Osteocyte (in vitro differentiated cells): ENCODE data around the gene GSTO2. TPM values are rescaled to one million over a fixed set of nuclear protein-coding genes. Genes with fewer than 3 reads are reported as not detected.
A peak's percentile ranks its signal among the peaks of the same experiment; 100 is the strongest.

Source experiments
- DNase-seq: peaks from one replicate; pipeline ENCODE4 v3.0.0; 2021; ENCODE audit warnings: mixed read lengths; ENCODE audit not compliant: unreplicated experiment; ENCODE audit errors: extremely low spot score
- H3K27ac Mint-ChIP-seq: one replicate; pipeline ENCODE4 v1.8.0; 2021; ENCODE audit warnings: mild to moderate bottlenecking, mixed read lengths; ENCODE audit not compliant: unreplicated experiment
- H3K27me3 Mint-ChIP-seq: one replicate; pipeline ENCODE4 v1.8.0; 2021; ENCODE audit warnings: mixed read lengths; ENCODE audit not compliant: unreplicated experiment
- H3K36me3 Mint-ChIP-seq: one replicate; pipeline ENCODE4 v1.8.0; 2021; ENCODE audit warnings: mixed read lengths; ENCODE audit not compliant: unreplicated experiment
- H3K4me1 Mint-ChIP-seq: one replicate; pipeline ENCODE4 v1.8.0; 2021; ENCODE audit warnings: mixed read lengths; ENCODE audit not compliant: unreplicated experiment
- H3K4me3 Mint-ChIP-seq: one replicate; pipeline ENCODE4 v1.8.0; 2021; ENCODE audit warnings: mild to moderate bottlenecking, moderate library complexity, mixed read lengths; ENCODE audit not compliant: unreplicated experiment
- H3K9me3 Mint-ChIP-seq: one replicate; pipeline ENCODE4 v1.8.0; 2021; ENCODE audit warnings: mixed read lengths; ENCODE audit not compliant: unreplicated experiment
- CTCF ChIP-seq: fragments of 200-600 bp; sonication (generic); IDR thresholded peaks from 2 replicates; pipeline ENCODE4 v1.5.0; 2021; ENCODE audit warnings: antibody characterized with exemption, mild to moderate bottlenecking, moderate library complexity
- total RNA-seq: library from RNA; stranded (reverse); gene quantifications from 2 replicates; pipeline ENCODE4 v1.2.1, GENCODE V29; 2021

Gene GSTO2
- total RNA-seq, 1 donor from 2014 or later = 0.54 TPM

GRCh38 chr10:104306897-104307296 lies 37.9 kb downstream of the GSTO2 start:
- no peak for TF ChIP-seq CTCF
- H3K4me3 Mint-ChIP-seq = no peak overlapping the region
- DNase-seq = no peak
- H3K36me3 Mint-ChIP-seq = peaks cover 6% of the 10 kb centered on the region
- no peaks in the 10 kb centered on the region for H3K27me3 Mint-ChIP-seq
- no peak overlapping the region for H3K27ac Mint-ChIP-seq
- H3K9me3 Mint-ChIP-seq = no peaks in the 10 kb centered on the region
- peaks cover 43% of the 10 kb centered on the region for H3K4me1 Mint-ChIP-seq

- no peaks in the 10 kb centered on the region for H3K9me3 Mint-ChIP-seq
- H3K27me3 Mint-ChIP-seq = no peaks in the 10 kb centered on the region
- H3K4me1 Mint-ChIP-seq = peaks cover 51% of the 10 kb centered on the region
- no peak for DNase-seq
- no peak for TF ChIP-seq CTCF
- H3K36me3 Mint-ChIP-seq = peaks cover 14% of the 10 kb centered on the region
- H3K27ac Mint-ChIP-seq = peak overlapping the region; percentile 35
- no peak overlapping the region for H3K4me3 Mint-ChIP-seq
Measured at GRCh38 chr10:104307576-104308438, 38.8 kb downstream of the GSTO2 start.

- TF ChIP-seq CTCF = no peak
- DNase-seq = no peak
- peak overlapping the region; percentile 35 for H3K27ac Mint-ChIP-seq
- H3K36me3 Mint-ChIP-seq = peaks cover 20% of the 10 kb centered on the region
- H3K9me3 Mint-ChIP-seq = no peaks in the 10 kb centered on the region
- no peaks in the 10 kb centered on the region for H3K27me3 Mint-ChIP-seq
- H3K4me1 Mint-ChIP-seq = peaks cover 51% of the 10 kb centered on the region
- no peak overlapping the region for H3K4me3 Mint-ChIP-seq
Measured at GRCh38 chr10:104308439-104308903, 39.5 kb downstream of the GSTO2 start.

GRCh38 chr10:104309980-104310978 lies 41.3 kb downstream of the GSTO2 start:
- peaks cover 51% of the 10 kb centered on the region for H3K4me1 Mint-ChIP-seq
- H3K36me3 Mint-ChIP-seq = peaks cover 20% of the 10 kb centered on the region
- peak overlapping the region; percentile 80 for H3K27ac Mint-ChIP-seq
- H3K9me3 Mint-ChIP-seq = no peaks in the 10 kb centered on the region
- no peak overlapping the region for H3K4me3 Mint-ChIP-seq
- no peak for TF ChIP-seq CTCF
- no peaks in the 10 kb centered on the region for H3K27me3 Mint-ChIP-seq
- no peak for DNase-seq
